Activated CD8-positive, alpha-beta memory T cell treated with anti-CD3 and anti-CD28 coated beads, Interleukin-2, amount 50 U/mL, for 4 hours (primary cell): ENCODE data around the gene LGR6.
"Not testable (repeated sequence)": the region's sequence is repeated elsewhere in the genome, so short reads cannot be mapped to it uniquely, and the experiment has no call there.

Source experiments
- DNase-seq: peaks from one replicate; pipeline ENCODE4 v3.0.0-alpha.2; 2020

The LGR6 gene

DNA sequence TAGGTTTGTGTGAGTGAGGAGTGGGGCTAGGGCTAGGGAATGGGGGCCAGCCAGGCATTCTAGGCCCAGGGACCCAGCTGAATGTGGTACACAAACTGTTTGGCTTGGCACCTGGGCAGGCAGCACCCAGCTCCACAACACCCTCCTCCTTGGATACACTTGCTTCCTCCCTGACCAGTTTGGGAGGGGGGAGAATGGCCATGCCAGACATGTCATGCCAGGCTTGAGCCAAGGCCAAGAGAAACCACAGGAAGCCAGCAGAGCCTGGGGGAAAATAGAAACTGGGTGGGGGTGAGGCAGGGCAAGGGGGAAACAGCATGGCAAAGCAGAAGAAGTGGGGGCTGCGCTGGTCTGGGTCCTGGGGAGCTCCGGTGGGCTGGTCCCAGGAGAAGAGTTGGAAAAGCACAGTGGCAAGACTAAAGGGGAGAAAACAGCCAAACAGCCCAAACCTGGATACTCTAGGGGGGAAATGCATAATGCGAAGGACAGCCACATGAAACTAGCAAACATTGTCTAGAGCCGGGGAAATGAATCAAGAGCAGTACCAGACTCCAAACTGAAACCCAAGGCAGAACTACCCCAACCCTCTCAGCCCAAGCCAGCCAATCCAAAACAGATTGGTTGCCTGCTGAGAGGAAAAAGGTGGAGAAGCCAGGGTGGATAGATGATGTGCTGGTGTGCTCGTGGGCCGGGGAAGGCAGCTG, 47.9 kb downstream of the LGR6 start:
- no peak for DNase-seq

DNA sequence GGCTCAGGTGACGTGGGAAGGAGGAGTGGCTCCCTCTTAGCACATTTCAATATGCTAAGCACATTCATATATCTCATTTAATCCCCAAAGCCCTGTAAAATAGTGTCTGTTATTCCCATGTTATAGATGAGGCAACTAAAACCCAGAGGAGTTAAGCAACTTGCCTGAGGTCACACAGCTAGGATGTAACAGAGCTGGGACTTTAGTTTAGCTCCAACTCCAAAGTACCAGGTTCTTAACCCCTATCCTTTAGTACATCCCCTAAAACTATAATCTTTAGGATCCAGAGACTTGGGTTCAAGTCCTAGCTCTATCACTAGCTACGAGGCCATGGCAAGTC, 48.5 kb downstream of the LGR6 start:
- no peak for DNase-seq

DNA sequence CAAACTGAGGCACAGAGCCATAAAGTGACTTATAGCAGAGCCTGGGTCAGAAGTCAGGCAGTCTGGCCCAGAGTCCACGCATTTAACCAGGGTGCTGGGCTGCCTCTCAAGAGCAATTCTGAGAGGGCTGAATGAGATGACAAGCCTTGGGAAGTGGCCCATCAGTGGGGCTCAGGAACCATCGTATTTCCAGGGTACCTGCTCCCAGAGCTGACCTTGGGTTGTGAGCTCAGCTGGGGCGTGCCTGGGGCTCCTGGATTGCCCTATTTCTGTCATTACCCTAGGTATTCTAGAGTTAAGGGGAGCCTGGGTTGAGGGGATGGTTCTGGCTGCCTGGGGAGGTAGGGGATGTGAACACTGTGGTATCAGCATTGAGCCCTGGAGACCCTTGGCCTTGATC, 49.4 kb downstream of the LGR6 start:
- DNase-seq: no peak

DNA sequence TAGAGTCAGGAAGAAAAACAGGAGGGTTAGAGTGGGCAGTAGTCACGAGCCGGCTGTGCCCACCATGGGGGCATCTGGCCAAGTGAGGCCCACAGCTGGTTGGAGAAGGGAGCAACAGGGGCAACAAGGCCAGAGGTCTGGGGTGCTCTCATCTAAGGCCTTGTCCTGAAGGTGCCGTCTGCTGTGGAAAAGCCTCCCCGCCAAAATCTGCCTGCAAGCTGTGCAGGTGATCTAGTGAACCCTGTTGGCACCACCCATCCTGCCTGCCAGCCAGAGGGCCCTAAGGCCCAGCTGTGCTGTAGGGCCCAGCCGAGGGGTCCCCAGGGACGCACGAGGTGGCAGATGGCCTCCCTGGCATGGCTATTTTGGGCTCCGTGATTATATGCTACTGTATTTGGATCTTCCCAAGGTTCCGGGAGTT, 51.3 kb downstream of the LGR6 start:
- DNase-seq: no peak

DNA sequence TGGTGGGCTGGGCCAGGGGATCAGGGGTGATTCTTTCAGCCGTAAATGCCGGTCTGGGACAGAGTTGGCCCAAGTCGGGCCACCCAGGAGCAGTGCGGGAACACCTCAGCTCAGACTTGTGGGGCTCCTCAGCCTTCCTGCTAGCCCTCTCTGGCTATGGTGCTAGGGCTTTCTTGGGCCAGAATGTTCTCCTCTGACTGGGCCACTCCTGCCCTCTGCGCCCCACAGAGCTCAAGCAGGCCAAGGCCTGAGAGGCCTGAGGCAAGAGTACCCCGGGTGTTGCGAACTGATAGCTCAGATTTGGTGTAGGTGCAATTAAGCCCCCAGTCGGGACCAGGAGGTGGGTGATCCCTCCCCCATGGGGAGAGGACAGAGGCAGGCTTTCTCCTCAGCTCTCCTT, 51.8 kb downstream of the LGR6 start:
- DNase-seq: no peak

DNA sequence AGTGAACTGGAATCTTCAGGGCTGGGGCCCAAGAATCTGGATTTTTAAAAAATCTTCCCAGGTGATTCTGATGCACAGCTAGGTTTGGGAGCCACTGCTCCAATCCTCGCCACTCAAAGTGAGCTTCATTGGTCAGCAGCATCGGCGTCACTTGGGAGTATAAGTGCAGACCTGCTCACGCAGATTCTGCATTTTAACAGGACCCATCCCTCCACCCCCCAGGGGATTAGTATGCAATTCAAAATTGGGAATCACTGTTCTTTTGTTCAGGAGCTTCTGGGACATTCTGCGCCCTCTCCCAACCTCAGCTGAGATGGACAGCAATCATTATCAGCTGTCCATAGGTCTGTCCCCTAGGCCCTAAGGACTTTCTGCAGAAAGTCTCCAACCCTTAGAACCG, 53.5 kb downstream of the LGR6 start:
- no peak for DNase-seq

DNA sequence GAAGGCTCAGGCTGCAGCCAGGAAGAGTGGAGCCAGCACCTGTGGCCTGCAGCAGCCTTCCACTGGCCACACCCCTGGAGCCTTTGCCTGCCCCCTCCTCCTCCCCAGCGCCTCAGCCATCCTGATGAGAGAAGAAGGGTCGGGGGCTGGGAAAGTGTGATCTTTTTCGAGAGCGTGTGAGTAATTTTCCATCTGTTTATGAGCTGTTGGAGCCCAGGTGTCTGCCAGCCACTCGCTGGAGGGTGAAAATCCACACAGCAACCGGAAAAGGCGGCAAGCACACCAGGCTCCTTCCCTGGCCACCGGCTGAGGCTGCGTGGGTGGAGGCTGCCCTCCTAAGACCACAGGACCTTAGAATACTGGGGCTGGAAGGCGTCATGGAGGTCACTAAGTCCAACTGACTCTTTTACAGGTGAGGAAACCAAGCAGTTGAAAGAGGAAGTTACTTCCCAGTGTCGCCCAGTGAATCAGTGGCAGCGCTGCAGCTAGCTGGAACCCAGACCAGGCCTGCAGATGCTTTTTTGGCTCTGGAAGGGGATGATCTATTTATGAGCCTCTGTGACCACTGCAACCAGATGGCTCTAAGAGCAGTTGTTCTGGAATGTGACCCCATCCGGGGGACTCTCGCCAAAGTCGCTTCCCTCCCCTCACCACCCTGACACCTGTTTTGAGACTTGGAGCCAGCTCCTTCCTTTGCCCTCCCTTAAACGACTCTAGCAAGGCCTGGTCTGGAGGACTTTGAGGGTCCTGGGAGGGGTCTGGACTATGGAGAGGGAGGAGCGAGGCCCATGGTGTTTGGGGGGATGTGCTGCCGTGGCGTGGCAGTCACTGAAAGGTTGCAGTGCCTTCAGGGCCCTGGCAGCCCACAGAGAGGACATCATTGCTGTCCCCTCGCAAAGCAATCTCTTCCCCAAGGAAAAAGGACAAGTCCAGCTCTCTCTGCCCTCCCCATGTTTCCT, 54.5 kb downstream of the LGR6 start:
- DNase-seq: no peak

DNA sequence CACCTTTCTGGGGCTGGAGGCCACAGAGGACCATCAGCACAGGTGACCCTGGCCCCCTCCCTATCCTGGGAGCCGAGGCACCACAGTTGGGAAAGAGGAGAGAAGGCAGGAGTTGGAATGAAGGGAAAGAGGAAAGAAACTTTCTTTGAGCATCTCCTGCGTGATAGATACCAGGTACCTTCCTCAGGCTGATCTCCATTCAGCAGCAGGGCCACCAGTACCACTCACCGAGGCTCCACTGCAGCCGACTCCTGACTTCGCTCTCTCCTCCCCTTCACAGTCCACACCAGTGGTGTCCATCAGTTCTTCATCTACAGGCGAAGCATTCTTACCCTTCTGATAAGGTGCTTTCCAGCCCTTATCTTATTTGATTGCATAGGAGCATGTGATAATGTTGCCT, 55.3 kb downstream of the LGR6 start:
- DNase-seq: no peak

DNA sequence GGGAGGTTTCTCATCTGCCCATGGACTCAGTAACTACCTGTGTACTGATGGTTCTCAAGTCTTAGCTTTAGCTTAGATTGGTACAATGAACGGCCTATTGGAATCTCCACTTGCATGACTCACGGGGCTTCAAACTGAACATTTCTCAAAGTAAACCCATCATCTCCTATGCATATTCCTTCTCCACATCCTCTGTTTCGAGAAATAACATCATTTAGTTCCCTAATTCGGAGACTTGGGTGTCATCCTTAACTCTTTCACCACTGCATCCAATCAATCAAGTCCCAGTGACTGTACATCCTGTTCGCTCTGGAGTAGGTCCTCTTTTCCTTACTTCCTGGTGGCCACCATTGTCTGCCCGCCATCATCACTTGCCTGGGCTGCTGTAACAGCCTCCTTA, 55.8 kb downstream of the LGR6 start:
- DNase-seq: no peak

DNA sequence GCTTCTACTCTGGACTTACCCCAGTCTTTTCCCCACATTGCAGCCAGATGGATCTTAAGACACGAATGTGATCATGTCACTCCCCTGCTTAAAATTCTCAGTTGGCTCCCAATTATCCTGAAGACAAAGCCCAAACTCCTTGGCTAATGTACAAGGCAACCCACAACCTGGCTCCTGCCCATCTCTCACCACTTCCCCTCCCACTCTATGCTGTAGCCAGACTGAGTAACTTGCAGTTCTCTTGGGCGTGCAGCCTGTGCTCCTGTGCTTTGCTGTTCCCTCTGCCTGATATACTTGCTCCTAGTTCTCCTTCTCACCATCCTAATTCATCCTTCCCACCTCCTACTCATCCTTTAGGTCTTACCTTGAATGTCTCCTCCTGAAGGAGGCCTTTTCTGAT, 56.2 kb downstream of the LGR6 start:
- no peak for DNase-seq

DNA sequence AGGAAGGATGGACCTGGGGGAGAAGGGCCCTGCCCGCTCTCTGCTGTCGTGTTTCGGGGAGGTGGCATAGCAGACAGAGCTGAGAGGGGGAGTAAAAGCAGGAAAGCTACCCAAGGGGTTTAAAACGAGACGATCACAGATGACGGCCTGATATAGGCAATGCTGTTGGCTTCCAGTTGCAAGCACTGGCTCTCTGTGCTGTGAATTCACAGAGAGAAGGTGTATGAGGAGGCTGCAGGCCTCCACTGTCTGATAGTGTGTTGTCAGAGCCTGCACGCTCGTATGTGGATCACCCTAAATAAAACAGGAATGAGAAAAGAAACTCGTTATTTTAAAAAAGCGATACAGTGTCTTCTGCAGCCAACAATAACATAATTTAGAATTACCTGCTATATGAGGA, 57.4 kb downstream of the LGR6 start:
- DNase-seq: no peak

DNA sequence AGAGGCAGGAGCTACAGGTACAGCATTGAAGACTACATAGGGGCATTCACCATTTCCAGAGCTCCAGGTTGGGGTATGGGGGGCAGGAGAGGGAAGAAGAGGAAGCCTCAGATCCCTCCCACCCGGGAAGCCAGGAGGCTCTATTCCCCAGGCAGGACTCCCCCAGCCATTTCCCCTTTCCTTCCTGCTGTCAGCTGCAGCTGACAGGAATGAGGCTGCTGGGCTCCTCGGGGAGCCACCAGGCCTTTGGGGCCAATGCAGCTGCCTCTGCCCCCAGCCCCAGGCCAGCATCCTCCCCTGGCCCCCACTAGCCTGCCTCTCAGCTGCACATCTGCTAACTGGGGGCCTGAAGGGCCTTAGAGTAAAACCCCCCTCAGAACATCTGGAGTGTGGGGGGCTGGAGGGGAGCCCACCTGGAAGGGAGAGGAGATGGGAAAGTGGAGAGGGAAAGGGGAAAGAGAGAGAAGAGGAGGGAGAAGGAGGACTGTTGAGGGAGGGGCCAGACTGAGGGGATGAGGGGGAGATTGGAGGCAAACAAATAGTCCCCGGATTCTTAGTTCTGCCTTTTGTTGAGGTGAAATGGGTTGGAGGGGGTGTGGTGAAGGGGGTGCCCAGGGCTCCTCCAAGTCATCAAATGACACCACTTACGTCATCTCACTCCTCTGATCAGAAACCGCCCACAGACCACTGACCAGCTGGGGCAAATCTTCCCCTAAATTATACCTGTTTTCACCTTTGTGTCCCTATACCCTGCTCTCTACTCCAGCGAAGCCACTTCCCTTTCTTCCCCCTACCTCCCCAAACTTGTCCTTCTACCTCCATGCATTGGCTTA, 58.0 kb downstream of the LGR6 start:
- no peak for DNase-seq

DNA sequence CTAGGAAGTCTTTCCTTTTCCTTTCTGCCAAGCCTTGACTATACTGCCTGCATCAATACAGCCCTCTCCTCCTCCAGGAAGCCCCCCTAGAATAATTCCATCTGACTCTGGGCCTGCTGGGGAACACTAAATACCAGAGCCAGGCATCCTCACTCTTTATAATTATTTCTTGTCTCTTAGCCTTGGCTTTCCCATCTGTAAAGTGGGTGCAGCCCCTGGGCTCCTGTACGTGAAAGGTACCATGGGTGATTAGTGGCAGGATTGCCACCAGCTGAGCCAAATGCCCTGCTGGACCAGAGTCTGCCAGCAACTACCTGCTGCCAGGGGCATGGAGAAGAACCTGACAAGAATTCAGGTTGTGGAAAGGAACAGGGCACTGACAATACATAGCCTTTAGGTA, 58.7 kb downstream of the LGR6 start:
- no peak for DNase-seq

DNA sequence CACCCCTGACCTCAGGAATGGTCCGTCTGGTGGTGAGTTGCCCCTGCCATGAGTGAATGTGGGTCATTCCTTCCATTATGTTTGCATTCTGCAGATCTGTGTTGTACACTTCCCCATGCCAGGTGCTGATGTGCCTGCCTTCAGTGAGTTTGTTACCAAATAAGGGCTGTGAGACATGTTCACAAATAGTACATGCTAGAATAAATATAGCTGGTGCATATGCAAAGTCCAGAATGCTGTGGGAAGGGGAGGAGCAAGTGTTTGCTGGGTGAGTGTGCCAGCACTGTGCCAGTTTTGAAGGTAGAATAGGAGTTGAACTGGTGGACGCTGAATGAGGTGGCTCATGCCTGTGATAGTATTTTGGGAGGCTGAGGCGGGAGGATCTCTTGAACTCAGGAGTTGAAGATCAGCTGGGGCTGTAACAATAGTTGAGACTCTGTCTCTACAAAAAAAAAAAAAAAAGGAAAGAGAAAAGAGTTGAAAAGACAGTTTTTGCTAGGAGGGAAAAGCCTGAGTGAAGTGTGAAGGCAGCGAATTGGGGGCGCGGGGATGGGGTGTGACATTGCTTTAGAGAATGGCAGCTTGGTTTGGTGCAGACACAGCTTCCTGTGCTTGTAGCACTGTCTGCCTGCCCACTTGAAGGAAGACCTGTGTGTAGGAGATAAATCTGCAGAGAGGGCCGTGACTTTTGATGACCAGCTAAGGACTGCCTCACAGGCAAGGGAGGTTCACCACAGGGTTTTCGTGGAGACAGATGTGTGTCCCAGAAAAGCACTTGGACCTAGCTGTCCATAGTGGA, 61.1 kb downstream of the LGR6 start:
- DNase-seq: no peak

DNA sequence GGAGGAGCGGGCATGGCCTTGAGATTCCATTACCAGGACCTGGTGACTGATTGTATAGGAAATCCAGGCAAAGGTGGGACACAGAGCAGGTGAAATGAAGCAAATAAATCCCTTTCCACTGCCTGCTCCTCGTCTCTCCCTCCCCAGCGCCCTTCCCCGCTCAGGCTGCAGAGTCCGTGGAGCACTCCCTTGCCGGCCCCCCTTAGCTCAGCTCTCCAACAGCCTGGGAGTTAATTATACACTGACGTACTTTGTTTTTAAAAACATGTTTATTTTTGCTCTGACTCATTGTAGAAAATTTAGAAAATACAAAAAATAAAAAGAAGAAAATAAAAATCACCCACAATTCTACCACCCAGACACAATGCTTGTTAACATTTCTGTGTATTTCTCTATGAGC, 61.7 kb downstream of the LGR6 start:
- DNase-seq: no peak

DNA sequence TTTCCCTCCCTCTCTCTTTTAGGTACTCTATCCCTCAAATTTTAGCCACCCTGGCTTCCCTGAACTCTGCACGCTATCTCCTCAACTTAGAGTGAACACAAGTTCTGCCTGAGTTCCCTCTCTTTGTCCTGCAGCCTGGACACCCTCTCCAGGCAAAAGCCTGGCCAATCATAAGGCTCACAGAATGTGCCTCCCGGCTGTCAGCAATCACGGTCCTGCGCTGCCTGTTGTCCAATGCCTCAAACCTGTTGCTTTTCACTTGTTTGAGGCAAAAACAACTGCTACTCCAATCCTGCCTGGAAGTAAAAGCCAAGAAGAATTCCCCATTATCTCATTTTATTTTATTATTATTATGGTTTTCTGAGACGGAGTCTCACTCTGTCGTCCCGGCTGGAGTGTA, 66.1 kb downstream of the LGR6 start:
- no peak for DNase-seq

DNA sequence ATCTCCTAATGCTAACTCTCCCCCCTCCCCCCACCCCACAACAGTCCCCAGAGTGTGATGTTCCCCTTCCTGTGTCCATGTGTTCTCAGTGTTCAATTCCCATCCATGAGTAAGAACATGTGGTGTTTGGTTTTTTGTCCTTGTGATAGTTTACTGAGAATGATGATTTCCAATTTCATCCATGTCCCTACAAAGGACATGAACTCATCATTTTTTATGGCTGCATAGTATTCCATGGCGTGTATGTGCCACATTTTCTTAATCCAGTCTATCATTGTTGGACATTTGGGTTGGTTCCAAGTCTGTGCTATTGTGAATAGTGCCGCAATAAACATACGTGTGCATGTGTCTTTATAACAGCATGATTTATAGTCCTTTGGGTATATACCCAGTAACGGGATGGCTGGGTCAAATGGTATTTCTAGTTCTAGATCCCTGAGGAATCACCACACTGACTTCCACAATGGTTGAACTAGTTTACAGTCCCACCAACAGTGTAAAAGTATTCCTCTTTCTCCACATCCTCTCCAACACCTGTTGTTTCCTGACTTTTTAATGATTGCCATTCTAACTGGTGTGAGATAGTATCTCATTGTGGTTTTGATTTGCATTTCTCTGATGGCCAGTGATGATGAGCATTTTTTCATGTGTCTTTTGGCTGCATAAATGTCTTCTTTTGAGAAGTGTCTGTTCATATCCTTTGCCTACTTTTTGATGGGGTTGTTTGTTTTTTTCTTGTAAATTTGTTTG, 67.8 kb downstream of the LGR6 start:
- DNase-seq: not testable (repeated sequence)

DNA sequence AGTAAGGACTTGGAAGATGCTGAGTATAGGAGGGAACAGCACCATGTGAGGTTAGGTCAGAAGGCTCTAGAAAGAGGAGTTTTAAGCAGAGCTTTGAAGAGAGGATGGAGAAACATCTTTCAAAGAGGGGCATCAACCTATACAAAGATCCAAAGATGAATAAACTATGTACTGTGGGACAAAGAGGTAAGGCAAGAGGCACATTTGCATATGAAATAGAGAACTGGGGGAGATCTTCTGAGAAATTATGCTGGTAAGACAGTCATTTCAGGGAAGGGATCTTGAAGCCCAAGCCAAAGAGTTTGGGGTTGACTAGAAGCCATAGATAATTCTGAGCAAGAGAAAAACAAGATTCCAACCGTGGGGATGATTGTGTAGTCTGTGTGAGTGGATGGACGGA, 70.0 kb downstream of the LGR6 start:
- no peak for DNase-seq

DNA sequence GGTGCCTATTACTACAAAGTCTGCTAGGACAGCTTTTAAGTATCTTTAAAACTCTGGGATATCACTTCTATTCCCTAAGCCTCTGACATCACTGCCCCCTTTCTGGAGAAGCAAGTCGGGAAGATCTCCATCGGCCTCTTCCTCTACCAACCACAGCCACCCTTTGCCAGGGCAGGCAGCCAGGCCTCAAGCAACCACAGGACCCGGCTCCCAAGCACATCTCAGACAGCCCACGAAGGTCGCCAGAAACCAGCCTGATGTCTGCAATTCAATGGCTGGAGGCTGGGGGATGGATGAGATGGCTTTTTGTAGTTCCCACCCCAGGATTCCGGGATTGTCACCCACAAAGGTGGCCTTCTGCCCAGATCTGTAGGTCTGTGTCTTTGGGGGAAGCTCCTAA, 70.7 kb downstream of the LGR6 start:
- DNase-seq: no peak

DNA sequence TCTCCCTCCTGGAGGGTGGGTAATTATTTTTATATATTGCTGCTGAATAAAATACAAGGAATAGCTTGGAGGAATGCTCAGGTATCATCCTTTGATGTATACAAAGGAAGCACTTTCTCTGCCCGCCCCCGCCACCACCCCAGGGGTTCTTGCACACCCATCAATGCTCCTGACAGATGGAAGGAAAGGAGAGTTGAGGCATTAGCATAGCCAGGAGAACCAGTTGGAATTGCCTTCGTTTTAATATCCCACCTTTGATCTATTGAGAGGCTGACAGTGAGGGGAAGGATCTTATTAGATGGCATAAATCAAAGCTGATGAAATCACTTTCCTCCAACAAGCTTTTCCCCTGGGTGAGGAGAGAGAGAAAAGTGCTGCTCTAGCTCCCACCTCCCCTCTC, 71.1 kb downstream of the LGR6 start:
- no peak for DNase-seq

DNA sequence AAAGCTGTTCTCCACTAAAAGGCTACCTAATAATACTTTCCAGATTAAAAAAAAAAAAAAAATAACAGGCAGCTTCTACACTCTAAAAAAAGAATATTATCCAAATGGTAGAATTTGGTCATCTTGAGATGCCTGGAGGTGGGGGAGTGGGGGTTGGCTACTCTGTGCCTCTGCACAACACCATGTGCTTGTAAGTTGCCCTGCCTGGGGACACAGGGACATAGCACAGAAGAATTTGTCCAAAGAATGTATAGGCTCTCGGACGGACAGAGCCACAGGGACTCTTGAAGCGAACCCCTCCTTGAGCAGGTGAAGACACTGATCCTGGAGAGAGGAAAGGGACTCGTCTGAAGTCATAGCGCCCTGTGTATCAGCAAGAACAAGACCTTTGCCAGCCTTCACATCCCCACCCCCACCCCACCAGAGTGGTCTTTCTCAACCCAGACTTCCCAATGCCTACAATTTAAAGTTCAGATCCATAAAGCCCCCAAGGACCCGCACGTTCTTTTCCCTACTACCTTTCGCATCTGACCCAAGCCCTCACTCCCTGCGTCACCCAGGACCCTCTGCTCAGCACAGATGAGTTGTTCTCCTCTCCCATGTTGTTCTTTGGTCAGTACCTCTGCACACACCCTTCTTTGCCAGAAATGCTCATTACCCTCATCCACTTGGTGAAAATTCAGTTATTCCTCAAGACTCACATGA, 72.6 kb downstream of the LGR6 start:
- no peak for DNase-seq
